GM21576 (cell line): ENCODE data around the gene SCARF1.

Source experiments
- ATAC-seq: cut with Tn5 transposase; IDR thresholded peaks from one replicate; pipeline ENCODE4 v1.9.1; 2021; ENCODE audit warnings: mild to moderate bottlenecking, moderate library complexity; ENCODE audit not compliant: unreplicated experiment

SCARF1 gene

DNA sequence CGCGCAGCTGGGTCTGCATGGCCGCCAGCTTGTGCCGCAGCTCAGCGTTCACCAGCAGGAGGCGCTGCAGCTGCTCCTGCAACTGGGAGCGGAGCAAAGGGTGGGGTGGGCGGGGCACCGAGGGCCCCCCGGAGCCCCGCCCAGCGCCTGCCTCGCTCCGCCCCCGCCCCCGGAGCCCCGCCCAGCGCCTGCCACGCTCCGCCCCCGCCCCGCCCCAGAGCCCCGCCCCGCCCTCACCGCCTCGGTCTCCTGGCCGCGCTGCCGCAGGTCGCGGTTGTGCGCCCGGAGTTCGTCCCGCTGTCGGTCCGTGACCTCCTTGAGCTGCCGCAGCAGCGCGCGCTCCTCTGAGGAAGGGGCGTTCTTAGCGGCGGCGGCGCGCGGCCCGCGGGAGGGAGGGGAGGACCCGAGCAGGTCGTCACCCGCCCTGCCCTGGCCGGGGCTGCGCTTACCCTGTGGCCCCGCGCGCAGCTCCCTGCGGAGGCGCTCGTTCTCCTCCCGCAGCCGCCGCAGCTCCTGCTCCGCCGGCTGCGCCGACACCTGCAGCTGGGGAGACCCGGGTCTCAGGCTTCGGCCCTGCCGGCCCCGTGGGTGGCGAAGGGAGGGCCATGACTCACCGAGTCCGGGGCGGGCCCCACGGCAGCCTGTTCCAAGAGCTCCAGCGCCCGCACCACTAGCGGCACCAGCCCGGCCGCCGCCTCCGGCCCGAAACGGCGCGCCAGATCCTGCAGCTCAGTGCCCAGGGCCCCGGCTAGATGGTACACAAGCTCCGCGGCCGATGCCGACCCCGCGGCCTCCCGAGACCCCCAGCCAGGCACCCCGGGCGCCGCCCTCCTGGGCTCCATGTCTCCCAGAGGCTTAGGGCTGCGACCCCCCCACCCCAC lies 3.7 kb upstream of the SCARF1 start:
- peak; percentile 49 for ATAC-seq

DNA sequence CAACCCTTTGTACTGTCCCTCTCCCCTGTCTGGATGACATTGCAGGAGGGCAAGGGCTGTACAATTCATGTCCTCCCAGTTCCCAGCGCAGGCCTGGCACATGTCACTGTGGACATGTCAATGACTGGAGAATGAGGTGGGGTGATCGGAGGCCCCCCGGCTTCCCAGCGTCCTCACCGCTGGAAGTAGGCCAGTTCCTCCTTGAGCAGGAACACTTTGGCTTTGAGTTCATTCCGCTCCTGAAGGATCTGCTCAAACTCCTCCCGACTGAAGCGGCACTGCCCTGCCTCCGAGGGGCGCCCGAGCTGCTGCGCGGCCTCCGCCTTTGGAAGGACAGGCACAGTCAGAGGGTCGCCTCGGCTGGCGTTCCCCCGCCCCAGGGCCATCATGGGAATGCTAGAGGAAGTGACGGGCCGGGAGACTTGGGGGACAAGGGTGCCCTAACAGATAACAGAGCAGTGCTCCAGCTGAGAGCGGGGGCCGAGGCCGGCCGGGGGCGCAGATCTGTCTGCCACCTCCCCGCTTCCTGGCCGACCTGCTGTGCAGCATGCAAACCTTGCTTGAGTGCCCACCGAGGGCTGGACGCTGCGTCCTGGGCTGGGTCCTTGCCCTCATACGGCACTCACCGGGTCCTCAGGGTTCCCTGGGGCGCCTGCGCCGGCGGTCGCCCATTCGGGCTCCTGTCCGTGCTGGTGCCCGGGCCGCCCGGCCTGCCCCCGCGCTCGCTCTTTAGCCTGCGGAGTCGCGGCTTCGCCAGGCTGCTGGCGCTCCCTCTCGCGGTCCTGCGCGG lies 2.8 kb upstream of the SCARF1 start:
- ATAC-seq: no peak

GRCh38 chr17:1647802-1648171 lies 2.3 kb upstream of the SCARF1 start:
- no peak for ATAC-seq

GRCh38 chr17:1646199-1646875 lies 805 bp upstream of the SCARF1 start:
- ATAC-seq: no peak

GRCh38 chr17:1644493-1645206 lies 882 bp downstream of the SCARF1 start:
- ATAC-seq: no peak

- ATAC-seq: no peak
Measured at GRCh38 chr17:1643999-1644492, 1.5 kb downstream of the SCARF1 start.

GRCh38 chr17:1643293-1643998 lies 2.1 kb downstream of the SCARF1 start:
- no peak for ATAC-seq

GRCh38 chr17:1641065-1641403 lies 4.5 kb downstream of the SCARF1 start:
- no peak for ATAC-seq

- no peak for ATAC-seq
Measured at GRCh38 chr17:1640329-1641064, 5.0 kb downstream of the SCARF1 start.

- ATAC-seq: no peak
Measured at GRCh38 chr17:1639549-1640180, 5.9 kb downstream of the SCARF1 start.

DNA sequence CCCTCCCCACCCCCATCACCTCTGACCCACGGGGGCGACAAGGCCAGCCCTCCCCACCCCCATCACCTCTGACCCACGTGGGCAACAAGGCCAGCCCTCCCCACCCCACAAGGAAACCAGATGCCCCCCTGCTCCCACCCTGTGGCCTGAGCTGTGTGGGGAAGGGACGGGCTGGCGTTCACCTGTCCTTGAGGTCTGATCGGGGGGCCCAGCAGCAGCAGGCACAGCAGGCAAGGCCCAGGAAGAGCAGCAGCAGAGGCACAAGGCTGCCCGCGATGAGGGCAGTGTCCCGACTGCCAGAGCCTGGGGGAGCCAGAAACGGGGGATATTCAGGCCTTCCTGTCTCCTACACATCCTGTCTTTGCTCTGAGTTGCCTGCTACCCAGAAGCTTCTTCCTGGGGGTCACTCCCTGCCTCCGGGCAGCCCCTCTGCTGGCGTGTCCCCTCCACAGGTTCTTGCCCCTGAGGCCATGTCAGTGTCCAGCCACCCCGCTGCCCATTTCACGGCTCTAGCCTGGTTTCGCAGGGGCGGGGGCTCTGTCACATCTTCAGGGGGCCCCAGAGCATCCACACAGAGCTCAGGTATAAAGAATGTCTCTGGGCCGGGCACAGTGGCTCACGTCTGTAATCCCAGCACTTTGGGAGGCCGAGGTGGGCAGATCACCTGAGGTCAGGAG lies 6.8 kb downstream of the SCARF1 start:
- ATAC-seq: no peak

DNA sequence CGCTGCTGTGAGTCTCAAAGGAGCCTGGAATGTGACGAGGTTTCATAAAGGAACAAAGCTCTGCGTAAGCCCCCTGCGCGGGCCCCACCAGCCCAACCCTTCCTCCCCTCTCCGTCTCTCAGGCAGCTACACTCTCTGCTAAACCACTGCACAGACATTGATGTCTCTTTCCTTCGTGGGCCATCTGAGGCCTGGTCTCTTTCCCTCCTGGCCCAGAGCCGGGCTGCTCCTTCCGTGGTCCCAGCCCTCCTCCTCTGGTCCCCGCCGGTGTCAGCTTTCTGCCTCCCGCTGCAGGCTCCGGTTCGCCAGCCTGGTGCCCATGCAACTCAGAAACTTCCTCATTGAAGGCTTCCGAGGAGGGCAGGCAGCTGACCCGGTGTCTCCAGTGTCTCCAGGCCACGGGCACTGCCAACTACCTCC lies 7.4 kb downstream of the SCARF1 start:
- no peak for ATAC-seq

DNA sequence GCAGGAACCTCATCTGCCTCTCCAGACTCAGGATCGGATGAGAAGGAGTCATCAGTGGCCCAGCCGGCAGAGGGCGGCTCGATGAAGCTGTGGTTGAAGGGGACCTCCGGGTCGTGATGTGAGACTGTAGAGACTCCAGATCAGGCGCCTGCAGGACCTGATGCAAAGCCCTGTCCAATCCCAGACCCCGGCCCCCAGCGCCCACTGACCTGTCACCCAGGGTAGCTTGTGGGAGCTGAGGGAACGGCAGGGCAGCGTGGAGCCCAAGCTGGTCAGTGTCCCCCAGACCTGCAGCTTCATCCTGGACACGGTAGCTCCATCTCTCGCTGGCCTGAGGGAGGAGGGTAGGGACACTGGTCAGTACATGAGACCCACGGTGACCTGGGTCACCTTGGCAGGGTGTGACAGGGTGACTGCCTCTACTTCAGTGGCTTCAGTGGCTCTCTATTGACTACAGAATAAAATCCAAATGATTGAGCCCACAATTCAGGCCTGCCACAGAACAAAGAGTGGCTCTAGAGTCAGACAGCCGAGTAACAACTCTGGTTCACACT lies 8.7 kb downstream of the SCARF1 start:
- no peak for ATAC-seq

DNA sequence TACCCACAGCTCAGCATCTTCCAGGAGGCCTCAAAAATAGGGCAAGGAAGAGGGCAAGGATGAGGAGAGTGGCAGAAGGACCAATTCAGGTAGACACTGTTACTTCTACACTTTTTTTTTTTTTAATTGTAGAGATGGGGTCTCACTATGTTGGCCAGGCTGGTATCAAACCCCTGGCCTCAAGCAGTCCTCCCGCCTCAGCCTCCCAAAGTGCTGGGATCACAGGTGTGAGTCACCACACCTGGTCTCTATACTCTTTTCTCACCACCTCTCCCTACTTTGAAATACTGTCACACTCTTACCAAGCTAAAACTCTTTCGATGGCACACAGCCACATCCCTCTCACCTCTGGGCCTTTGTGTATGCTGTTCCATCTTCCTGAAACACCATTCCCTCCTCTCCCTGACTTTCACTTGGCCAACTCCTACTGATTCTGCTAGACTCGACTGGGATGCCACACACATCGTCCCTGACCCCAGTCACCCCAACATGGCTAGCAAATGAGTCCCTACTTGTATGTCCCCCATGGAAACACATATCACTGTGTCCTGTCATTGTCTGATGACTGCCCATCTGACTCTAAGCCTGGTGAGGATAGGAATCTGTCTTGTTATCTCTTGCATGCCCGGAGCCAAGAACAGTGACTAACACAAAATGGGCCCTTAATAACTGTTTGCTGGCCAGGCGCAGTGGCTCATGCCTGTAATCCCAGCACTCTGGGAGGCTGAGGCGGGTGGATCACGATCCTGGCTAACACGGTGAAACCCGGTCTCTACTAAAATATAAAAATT lies 9.7 kb downstream of the SCARF1 start:
- no peak for ATAC-seq

GRCh38 chr17:1634841-1635650 lies 10.5 kb downstream of the SCARF1 start:
- ATAC-seq: no peak

DNA sequence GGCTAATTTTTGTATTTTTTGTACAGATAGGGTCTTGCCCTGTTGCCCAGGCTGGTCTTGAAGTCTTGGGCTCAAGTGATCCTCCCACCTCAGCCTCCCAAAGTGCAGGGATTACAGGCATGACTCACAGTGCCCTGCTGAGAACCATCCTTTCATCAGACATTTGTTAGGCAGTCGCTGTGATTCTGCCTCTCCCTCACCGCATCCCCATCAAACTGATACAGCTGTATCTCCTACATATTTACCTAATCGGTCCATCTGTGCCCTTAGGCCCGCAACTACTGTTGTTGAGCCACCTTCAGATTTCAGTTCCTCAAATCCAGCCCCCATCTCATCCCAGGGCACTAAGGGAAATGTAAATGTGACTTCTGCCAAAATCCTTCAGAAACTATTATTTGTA lies 14.9 kb downstream of the SCARF1 start:
- ATAC-seq: no peak
